Common myeloid progenitor, CD34-positive (primary cell): ENCODE data around the gene BMP7.
"Not testable (repeated sequence)": the region's sequence is repeated elsewhere in the genome, so short reads cannot be mapped to it uniquely, and the experiment has no call there.

Experiments
- CTCF ChIA-PET: fragments of 350-600 bp; sonication (Branson Sonifier 250); formaldehyde crosslinking; loops from one replicate; lab custom pipeline; 2021; ENCODE audit warnings: antibody characterized with exemption; lab: Charles Lee
- POLR2A ChIA-PET: fragments of 350-600 bp; sonication (Branson Sonifier 250); formaldehyde crosslinking; loops from one replicate; lab custom pipeline; 2021; ENCODE audit warnings: antibody characterized with exemption; lab: Charles Lee
- DNase-seq, 3 donors: peaks; one replicate each; pipeline versions ENCODE4 v3.0.0 to v3.0.0-alpha.2; 2013
- H3K27ac ChIP-seq, 2 experiments: 1 replicate in 1 of 2; 2 replicates in 1 of 2; pipeline ENCODE4 v1.7.0; 2013; ENCODE audit warnings: inconsistent platforms in 2 of 2, low read length in 2 of 2, mild to moderate bottlenecking in 2 of 2, low read depth in 1 of 2, moderate library complexity in 1 of 2; ENCODE audit not compliant: severe bottlenecking in 2 of 2, insufficient read depth in 1 of 2, poor library complexity in 1 of 2
- H3K27me3 ChIP-seq, 5 experiments: replicated peaks in 2 of 5; 1 replicate in 3 of 5; 2 replicates in 2 of 5; pipeline versions ENCODE4 v1.6.1 to v1.7.0; 2013; ENCODE audit warnings: low read length in 4 of 5, mild to moderate bottlenecking in 2 of 5, moderate library complexity in 2 of 5, inconsistent platforms in 1 of 5; ENCODE audit not compliant: insufficient read depth in 5 of 5, control insufficient read depth in 4 of 5
- H3K36me3 ChIP-seq, 4 experiments: 1 replicate in 2 of 4; 2 replicates in 2 of 4; pipeline versions ENCODE4 v1.6.1 to v1.7.0; 2013; ENCODE audit warnings: low read length in 3 of 4, control low read depth in 1 of 4, mild to moderate bottlenecking in 1 of 4; ENCODE audit not compliant: control insufficient read depth in 4 of 4, insufficient read depth in 4 of 4
- H3K4me1 ChIP-seq, 4 experiments: 1 replicate in 3 of 4; 2 replicates in 1 of 4; pipeline versions ENCODE4 v1.6.1 to v1.7.1; 2013; ENCODE audit warnings: low read length in 3 of 4, mild to moderate bottlenecking in 3 of 4, control low read depth in 1 of 4, inconsistent platforms in 1 of 4, moderate library complexity in 1 of 4; ENCODE audit not compliant: control insufficient read depth in 4 of 4, insufficient read depth in 4 of 4; ENCODE audit errors: control extremely low read depth in 1 of 4
- H3K4me3 ChIP-seq, 7 experiments: 1 replicate in 4 of 7; 2 replicates in 3 of 7; pipeline versions ENCODE4 v1.5.1 to v1.7.0; 2013; ENCODE audit warnings: mild to moderate bottlenecking in 7 of 7, low read length in 6 of 7, moderate library complexity in 6 of 7, inconsistent platforms in 2 of 7, low read depth in 2 of 7, control low read depth in 1 of 7; ENCODE audit not compliant: insufficient read depth in 4 of 7, control insufficient read depth in 1 of 7; ENCODE audit errors: extremely low read depth in 1 of 7
- H3K9me3 ChIP-seq, 5 experiments: 1 replicate in 4 of 5; 2 replicates in 1 of 5; pipeline versions ENCODE4 v1.6.1 to v1.7.1; 2013; ENCODE audit warnings: low read length in 4 of 5, mild to moderate bottlenecking in 2 of 5, inconsistent platforms in 1 of 5, low read depth in 1 of 5, moderate library complexity in 1 of 5; ENCODE audit not compliant: control insufficient read depth in 4 of 5, insufficient read depth in 2 of 5; ENCODE audit errors: control extremely low read depth in 1 of 5
- WGBS: methylation state at CpG from one replicate; pipeline ENCODE4 v1.1.5; 2013; ENCODE audit not compliant: insufficient coverage; 5-methylcytosine and 5-hydroxymethylcytosine counted together

The BMP7 gene

DNA sequence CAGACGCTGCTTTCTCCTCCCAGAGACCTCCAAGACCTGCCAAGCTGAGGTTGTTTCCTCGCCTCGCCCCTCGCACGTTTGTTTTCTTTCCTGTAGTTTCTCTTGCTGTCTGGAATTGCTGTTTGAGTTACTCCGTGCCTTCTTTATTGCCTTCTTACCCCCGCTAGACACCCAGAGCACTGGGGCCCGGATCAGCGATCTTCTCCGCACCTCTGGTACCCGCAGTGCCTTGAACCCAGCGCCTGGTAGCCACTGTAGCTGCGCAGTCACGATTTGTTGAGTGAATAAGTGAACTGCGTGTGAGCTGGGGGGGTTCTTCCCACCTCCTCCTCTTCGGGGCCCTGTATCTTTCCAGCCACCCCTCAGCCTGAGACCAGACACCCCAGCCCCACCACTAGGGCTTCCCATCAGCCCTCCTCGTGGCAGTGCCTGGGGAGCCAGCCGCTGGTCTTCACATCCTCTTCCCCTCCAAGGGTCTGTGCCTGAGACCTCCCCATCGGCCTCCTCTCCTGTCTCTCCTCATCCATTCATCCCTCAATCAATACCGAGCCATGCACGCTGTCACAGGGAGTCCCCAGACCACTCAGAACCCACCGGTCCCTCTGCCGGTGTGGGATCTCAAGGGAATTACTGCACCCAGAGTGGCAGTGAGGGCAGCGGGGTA is 849 bp upstream of the BMP7 start:
- 12% methylated on average over 11 of the region's 24 CpGs for WGBS
- CTCF ChIA-PET: no interaction called here
- POLR2A ChIA-PET: no interaction called here
- no peak for DNase-seq
- Histone ChIP-seq H3K27ac (no peak overlapping the region), H3K4me3 (no peak overlapping the region), H3K36me3 (no peaks in the 10 kb centered on the region), H3K27me3 (peaks cover 6 to 99% (median 38%) of the 10 kb centered on the region in 5 experiments), H3K4me1 (peaks cover 0 to 9% (median 3%) of the 10 kb centered on the region in 4 experiments), H3K9me3 (peaks cover 0 to 2% (median 0%) of the 10 kb centered on the region in 5 experiments)

DNA sequence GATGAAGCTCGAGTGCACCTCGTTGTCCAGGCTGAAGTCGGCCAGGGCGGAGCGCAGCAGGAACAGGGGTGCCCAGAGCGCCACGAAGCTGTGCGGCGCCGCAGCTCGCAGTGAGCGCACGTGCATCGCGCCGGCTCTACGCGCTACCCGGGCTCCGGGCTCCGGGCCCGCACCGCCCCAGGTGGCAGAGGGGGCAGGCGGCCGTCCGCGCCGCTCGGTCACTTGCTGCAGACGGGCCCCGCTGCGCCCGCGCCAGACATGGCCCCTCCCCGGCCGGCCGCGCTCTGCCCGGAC is 497 bp downstream of the BMP7 start:
- Histone ChIP-seq H3K27me3 (peaks cover 13 to 99% (median 48%) of the 10 kb centered on the region in 5 experiments), H3K36me3 (no peaks in the 10 kb centered on the region), H3K27ac (no peak overlapping the region), H3K9me3 (peaks cover 0 to 2% (median 0%) of the 10 kb centered on the region in 5 experiments), H3K4me3 (peak overlapping the region in 1 of 7 experiments; percentile 19), H3K4me1 (peaks cover 0 to 9% (median 3%) of the 10 kb centered on the region in 4 experiments)
- ChIA-PET POLR2A (no interaction called here), CTCF (no interaction called here)
- 3% methylated on average over 12 of the region's 39 CpGs for WGBS
- DNase-seq: no peak

- no peak for DNase-seq
- 4% methylated on average over 42 of the region's 53 CpGs for WGBS
- peaks cover 0 to 9% (median 3%) of the 10 kb centered on the region in 4 experiments for H3K4me1 ChIP-seq
- ChIA-PET CTCF (no interaction called here), POLR2A (no interaction called here)
- peak overlapping the region in 1 of 7 experiments; percentile 19 for H3K4me3 ChIP-seq
- H3K27ac ChIP-seq: no peak overlapping the region
- H3K36me3 ChIP-seq: no peaks in the 10 kb centered on the region
- no peaks in the 10 kb centered on the region for H3K9me3 ChIP-seq
- peaks cover 16 to 99% (median 53%) of the 10 kb centered on the region in 5 experiments for H3K27me3 ChIP-seq
These were observed 975 bp downstream of the BMP7 start for GRCh38 chr20:57265336-57265996.

GRCh38 chr20:57264908-57265335 is 1.5 kb downstream of the BMP7 start:
- POLR2A ChIA-PET, H3K36me3 ChIP-seq, DNase-seq, H3K4me1 ChIP-seq, H3K27ac ChIP-seq, H3K4me3 ChIP-seq, H3K9me3 ChIP-seq, CTCF ChIA-PET: not testable (repeated sequence)
- peaks cover 21 to 99% (median 58%) of the 10 kb centered on the region in 5 experiments for H3K27me3 ChIP-seq
- 10% methylated on average over 8 of the region's 29 CpGs for WGBS

DNA sequence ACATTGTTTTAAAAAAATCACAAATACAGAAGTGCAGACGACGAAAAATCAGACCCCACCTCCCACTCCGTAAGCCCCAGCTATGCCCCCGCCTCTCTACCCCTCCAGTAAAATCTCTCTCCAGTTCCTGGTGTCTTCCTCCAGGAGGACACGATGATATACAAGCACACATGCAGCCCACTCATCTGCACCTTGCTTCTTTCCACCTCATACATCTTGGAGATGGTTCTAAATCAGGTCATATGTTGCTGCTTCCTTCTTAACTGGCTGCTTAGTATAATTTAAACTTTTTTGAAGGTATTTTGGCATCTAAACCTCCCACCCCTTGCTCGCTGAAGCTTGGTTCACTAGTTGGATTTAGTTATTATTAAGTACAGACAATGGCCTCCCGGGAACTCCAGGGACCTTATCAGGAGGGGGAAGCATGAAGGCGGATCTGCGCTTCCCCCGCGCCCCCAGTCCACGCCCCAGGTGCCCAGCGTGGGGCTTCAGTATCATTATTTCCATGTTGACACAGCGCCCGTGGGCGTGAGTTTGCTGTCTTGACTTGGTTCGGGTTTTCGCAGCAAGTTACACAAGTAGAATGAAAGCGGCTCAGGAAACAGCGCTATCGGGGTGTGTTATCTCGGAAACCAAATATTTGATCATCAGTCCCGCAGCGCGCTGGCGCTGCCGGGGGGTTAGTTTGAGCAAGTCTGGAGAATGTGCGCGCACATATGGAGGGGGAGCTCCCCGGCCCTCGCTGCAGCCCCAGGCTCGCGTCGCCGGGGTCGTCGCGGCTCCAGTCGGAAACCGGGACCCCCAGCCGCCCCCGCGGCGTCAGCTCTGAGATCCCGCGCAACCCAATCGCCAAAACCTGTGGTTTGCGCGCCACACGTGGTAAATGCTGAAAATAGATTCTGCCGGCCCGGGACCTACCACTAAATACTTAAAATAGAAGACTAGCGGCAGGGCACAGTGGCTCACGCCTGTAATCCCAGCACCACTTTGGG is 2.3 kb downstream of the BMP7 start:
- CTCF ChIA-PET: no interaction called here
- DNase-seq: peak in 2 of 3 donors; percentile 6 to 16
- Histone ChIP-seq H3K27ac (no peak overlapping the region), H3K27me3 (peaks cover 28 to 99% (median 61%) of the 10 kb centered on the region in 5 experiments), H3K4me3 (no peak overlapping the region), H3K9me3 (no peaks in the 10 kb centered on the region), H3K36me3 (no peaks in the 10 kb centered on the region), H3K4me1 (peaks cover 0 to 9% (median 3%) of the 10 kb centered on the region in 4 experiments)
- POLR2A ChIA-PET: no interaction called here
- WGBS: 2% methylated on average over 41 of the region's 54 CpGs

- POLR2A ChIA-PET: no interaction called here
- Histone ChIP-seq H3K36me3 (no peaks in the 10 kb centered on the region), H3K4me1 (peaks cover 0 to 9% (median 3%) of the 10 kb centered on the region in 4 experiments), H3K9me3 (no peaks in the 10 kb centered on the region), H3K4me3 (no peak overlapping the region), H3K27ac (no peak overlapping the region), H3K27me3 (peaks cover 33 to 99% (median 54%) of the 10 kb centered on the region in 5 experiments)
- no peak for DNase-seq
- WGBS: 22% methylated on average over 9 of the region's 10 CpGs
- CTCF ChIA-PET: no interaction called here
These were observed 3.4 kb downstream of the BMP7 start for GRCh38 chr20:57262784-57263609.
